Measurements from ENCODE around the gene ETV5.

GRCh38 chr3:186084264-186084663, 24.6 kb downstream of the ETV5 start:
- TF ChIP-seq, protein P1, sequence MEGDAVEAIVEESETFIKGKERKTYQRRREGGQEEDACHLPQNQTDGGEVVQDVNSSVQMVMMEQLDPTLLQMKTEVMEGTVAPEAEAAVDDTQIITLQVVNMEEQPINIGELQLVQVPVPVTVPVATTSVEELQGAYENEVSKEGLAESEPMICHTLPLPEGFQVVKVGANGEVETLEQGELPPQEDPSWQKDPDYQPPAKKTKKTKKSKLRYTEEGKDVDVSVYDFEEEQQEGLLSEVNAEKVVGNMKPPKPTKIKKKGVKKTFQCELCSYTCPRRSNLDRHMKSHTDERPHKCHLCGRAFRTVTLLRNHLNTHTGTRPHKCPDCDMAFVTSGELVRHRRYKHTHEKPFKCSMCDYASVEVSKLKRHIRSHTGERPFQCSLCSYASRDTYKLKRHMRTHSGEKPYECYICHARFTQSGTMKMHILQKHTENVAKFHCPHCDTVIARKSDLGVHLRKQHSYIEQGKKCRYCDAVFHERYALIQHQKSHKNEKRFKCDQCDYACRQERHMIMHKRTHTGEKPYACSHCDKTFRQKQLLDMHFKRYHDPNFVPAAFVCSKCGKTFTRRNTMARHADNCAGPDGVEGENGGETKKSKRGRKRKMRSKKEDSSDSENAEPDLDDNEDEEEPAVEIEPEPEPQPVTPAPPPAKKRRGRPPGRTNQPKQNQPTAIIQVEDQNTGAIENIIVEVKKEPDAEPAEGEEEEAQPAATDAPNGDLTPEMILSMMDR (IDR thresholded peaks at IDR 0.05): no peak
- TF ChIP-seq POLR2A (IDR thresholded peaks at IDR 0.05): no peak
- no peak for TF ChIP-seq POLR2AphosphoS5 (IDR thresholded peaks at IDR 0.05)
- no peak for TF ChIP-seq EP300 (IDR thresholded peaks at IDR 0.05)
